Calu3 (cell line): ENCODE data around the gene ANKDD1A. TPM values are rescaled to one million over a fixed set of nuclear protein-coding genes. Genes with fewer than 3 reads are reported as not detected.

ENCODE experiments used
- Bru-seq: library from RNA; stranded (reverse); fragments of 400-500 nt; gene quantifications from one replicate; lab custom pipeline; 2021; lab: Mats Ljungman, UMichigan
- BruChase-seq, 2 experiments: library from RNA; stranded (reverse); fragments of 400-500 nt; gene quantifications; one replicate each; lab custom pipeline; 2021; lab: Mats Ljungman, UMichigan
- BruUV-seq: library from RNA; stranded (reverse); fragments of 400-500 nt; replicated peaks from 2 replicates; lab custom pipeline; 2021; lab: Mats Ljungman, UMichigan
- CTCF ChIA-PET: fragments of 300-600 bp; sonication (Branson Sonifier 250); formaldehyde crosslinking; loops from one replicate; lab custom pipeline; 2022; ENCODE audit warnings: antibody characterized with exemption; lab: Charles Lee
- DNase-seq: peaks from one replicate; pipeline ENCODE4 v3.0.0; 2022
- H3K27ac Mint-ChIP-seq: one replicate; pipeline ENCODE4 v1.8.0; 2022; ENCODE audit warnings: mixed read lengths; ENCODE audit not compliant: unreplicated experiment
- H3K27me3 Mint-ChIP-seq: one replicate; pipeline ENCODE4 v1.8.0; 2022; ENCODE audit warnings: mixed read lengths; ENCODE audit not compliant: unreplicated experiment
- H3K36me3 Mint-ChIP-seq: one replicate; pipeline ENCODE4 v1.8.0; 2022; ENCODE audit warnings: mild to moderate bottlenecking, moderate library complexity, mixed read lengths; ENCODE audit not compliant: insufficient read depth, unreplicated experiment
- H3K4me1 Mint-ChIP-seq: one replicate; pipeline ENCODE4 v1.8.0; 2022; ENCODE audit warnings: mild to moderate bottlenecking, low read depth, mixed read lengths; ENCODE audit not compliant: unreplicated experiment
- H3K4me3 Mint-ChIP-seq: one replicate; pipeline ENCODE4 v1.8.0; 2022; ENCODE audit warnings: mild to moderate bottlenecking, low read depth, moderate library complexity, mixed read lengths; ENCODE audit not compliant: unreplicated experiment
- H3K9me3 Mint-ChIP-seq: one replicate; pipeline ENCODE4 v1.8.0; 2022; ENCODE audit warnings: low read depth, mixed read lengths; ENCODE audit not compliant: unreplicated experiment
- CTCF ChIP-seq: fragments of 200-600 bp; IDR thresholded peaks from one replicate; pipeline ENCODE4 v1.8.0; 2022; ENCODE audit warnings: antibody characterized with exemption; ENCODE audit not compliant: unreplicated experiment
- intact Hi-C: fragments of 100-400 bp; cut with micrococcal nuclease; formaldehyde crosslinking; loops from one replicate; pipeline ENCODE4 v1.10.0; 2022; ENCODE audit not compliant: unreplicated experiment
- long read RNA-seq: library from polyadenylated mRNA; stranded (forward); transcript quantifications from one replicate; pipeline ENCODE4 v2.0.0, GENCODE V29; 2022
- total RNA-seq: library from RNA; stranded (reverse); gene quantifications from 2 replicates; pipeline ENCODE4 v1.2.3, GENCODE V29; 2022

ANKDD1A gene
- total RNA-seq (0.37 and 0.42 TPM in 2 replicates), Bru-seq, nascent RNA (percentile 17 among the genes with signal in this experiment), BruChase-seq, experiment 1, labeled RNA remaining after a 6-hour chase (percentile 22 among the genes with signal in this experiment), BruChase-seq, experiment 2, labeled RNA remaining after a 2-hour chase (percentile 22 among the genes with signal in this experiment)
- long read RNA-seq, partial matches to known transcripts, result 0 of 1 reads
- long read RNA-seq, other reads (novel, unspliced or antisense), result 1 of 1 reads

DNA sequence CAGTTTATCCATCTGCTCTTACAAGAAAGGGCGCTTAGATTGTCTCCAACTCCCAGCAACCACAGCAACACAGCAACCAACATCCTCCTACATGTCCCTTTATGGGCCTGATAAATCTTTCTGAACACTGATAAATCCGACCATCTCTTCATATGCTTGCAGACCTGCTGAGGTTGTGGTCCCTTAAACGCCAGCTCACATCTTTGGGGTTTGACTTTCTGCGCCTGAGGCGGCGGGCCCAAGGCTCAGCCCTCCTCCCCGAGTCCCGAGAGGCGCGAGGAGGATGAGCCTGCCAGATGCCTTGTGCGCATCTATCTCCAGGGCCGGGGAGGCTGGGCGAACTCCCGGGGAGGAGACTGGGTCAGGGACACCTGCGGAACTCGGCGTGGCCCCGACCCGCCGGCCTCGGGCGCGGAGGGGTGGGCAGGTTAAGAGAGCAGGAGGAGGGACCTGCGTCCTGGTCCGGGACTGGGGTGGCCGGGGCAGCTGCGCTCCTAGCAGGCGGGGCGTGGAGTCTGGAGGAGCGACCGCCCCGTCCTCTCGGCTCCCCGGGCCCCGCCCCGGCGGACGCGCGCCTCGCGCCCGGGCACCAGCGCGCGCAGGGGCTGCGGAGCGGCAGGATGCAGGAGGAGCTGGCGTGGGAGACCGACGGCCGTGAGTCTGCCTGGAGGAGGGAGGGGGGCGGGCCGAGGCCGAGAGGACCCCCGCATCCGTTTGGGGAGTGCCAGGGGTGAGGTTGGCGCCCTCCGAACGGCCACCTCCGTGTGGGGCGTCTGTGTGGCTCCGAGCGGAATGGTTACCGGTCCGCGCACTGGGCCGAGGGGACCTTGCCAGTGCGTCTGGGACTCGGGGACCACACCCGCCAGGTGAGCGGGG, at the start of gene ANKDD1A:
ANKDD1A (plus strand) TSS at position 592 of the 876 bp plus-strand sequence; CDS start at position 621, 29 bp downstream.
- CTCF ChIA-PET, result no interaction called here
- DNase-seq, result peak; percentile 70
- no peak within 1 kb of the TSS for H3K27ac Mint-ChIP-seq
- no peak for TF ChIP-seq CTCF
- intact Hi-C loops, result no loop called here
- H3K9me3 Mint-ChIP-seq, result no peaks in the 10 kb centered on the region
- H3K36me3 Mint-ChIP-seq, result peaks cover 5% of the 10 kb centered on the region
- no TSS peak for BruUV-seq
- peaks cover 87% of the 10 kb centered on the region for H3K27me3 Mint-ChIP-seq
- peaks cover 8% of the 10 kb centered on the region for H3K4me1 Mint-ChIP-seq
- H3K4me3 Mint-ChIP-seq, result peak within 1 kb of the TSS; percentile 80

DNA sequence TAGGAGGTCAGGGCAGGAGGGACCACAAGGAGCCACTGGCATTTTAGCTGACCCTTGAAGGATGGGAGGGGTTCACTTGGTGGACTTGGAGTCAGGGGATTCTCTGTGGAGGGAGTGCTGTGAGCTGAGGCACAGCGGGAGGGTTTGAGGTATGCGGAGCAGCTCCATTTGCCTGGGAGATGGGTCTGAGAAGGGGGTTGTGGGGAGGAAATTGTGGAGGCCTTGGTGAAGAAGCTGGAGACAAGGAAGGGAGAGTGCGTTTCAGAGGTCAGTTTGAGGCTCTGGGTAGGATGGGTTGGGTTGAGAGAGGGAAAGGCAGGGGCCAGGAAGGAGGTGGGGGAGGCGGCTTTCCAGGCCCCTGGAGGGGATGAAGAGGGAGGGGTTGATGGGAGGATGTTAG, 49.7 kb upstream of the ANKDD1A start:
- no peaks in the 10 kb centered on the region for H3K9me3 Mint-ChIP-seq
- TF ChIP-seq CTCF, result no peak
- H3K4me3 Mint-ChIP-seq, result no peak overlapping the region
- H3K4me1 Mint-ChIP-seq, result peaks cover 3% of the 10 kb centered on the region
- no peak overlapping the region for H3K27ac Mint-ChIP-seq
- H3K36me3 Mint-ChIP-seq, result no peaks in the 10 kb centered on the region
- no peak for DNase-seq
- CTCF ChIA-PET, result no interaction called here
- intact Hi-C loops, result no loop called here
- H3K27me3 Mint-ChIP-seq, result no peaks in the 10 kb centered on the region
- BruUV-seq, result no TSS peak

DNA sequence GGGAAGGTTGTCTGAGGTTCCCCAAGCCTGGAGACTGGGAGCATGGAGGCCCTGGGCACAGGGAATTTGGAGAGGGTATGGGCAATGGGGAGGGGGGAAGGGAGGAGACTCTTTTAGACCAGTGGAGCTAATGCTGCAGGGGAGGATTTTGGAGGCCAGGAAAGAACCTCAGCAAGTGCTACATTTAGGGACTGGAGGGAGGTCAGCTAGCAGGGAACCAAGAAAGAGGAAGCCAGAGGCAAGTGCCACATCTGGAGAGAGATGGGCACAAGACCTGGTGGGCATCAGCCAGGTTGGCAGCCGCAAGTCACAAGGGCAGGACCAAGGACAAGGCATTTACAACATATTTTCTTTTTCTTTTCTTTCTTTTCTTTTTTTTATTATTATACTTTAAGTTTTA, 49.3 kb upstream of the ANKDD1A start:
- TF ChIP-seq CTCF, result no peak
- Mint-ChIP-seq H3K9me3 (no peaks in the 10 kb centered on the region), H3K4me1 (no peaks in the 10 kb centered on the region), H3K27ac (no peak overlapping the region), H3K36me3 (no peaks in the 10 kb centered on the region), H3K4me3 (no peak overlapping the region), H3K27me3 (no peaks in the 10 kb centered on the region)
- intact Hi-C loops, result no loop called here
- DNase-seq, result no peak
- BruUV-seq, result no TSS peak
- CTCF ChIA-PET, result no interaction called here

DNA sequence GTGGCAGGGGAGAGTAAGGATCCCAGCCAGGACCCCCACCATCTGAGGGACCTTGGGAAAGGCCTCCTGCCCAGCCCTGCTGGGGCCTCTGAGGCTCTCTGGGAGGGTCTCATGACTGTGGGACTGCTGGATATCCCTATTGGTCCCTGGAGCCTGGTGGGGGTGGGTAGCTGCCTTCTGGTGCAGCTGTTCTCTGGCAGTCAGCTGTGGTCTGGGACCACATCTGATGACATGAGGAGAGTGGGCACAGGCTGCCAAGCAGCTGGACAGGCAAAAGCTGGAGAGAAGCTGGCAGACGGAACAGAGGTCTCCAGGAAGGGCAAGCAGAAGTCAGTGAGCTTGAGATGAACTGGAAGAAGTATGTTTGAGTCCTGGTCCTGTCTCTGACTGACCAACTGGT, 47.6 kb upstream of the ANKDD1A start:
- intact Hi-C loops, result no loop called here
- H3K36me3 Mint-ChIP-seq, result no peaks in the 10 kb centered on the region
- TF ChIP-seq CTCF, result no peak
- no peaks in the 10 kb centered on the region for H3K9me3 Mint-ChIP-seq
- no peak overlapping the region for H3K27ac Mint-ChIP-seq
- no peaks in the 10 kb centered on the region for H3K4me1 Mint-ChIP-seq
- DNase-seq, result no peak
- CTCF ChIA-PET, result no interaction called here
- H3K27me3 Mint-ChIP-seq, result no peaks in the 10 kb centered on the region
- H3K4me3 Mint-ChIP-seq, result no peak overlapping the region
- BruUV-seq, result no TSS peak
